Lower lobe of right lung (tissue), 2 donors: ENCODE results near the gene ZNF652. TPM values are rescaled to one million over a fixed set of nuclear protein-coding genes. Genes with fewer than 3 reads are reported as not detected.

Experiments
- ATAC-seq, 2 donors: fragments of 200-7000 bp; cut with Tn5 transposase; one replicate each; pipeline ENCODE4 v1.9.1; 2020 to 2022; ENCODE audit warnings: mild to moderate bottlenecking in 2 of 2, moderate library complexity in 2 of 2
- DNase-seq: peaks from one replicate; pipeline ENCODE4 v3.0.0-alpha.2; 2020
- H3K27ac ChIP-seq: fragments of 200-600 bp; one replicate; pipeline ENCODE4 v1.8.0; 2022
- H3K27me3 ChIP-seq: fragments of 200-600 bp; one replicate; pipeline ENCODE4 v1.8.0; 2022; ENCODE audit warnings: low read depth
- H3K36me3 ChIP-seq: fragments of 200-600 bp; one replicate; pipeline ENCODE4 v1.8.0; 2022; ENCODE audit warnings: mild to moderate bottlenecking
- H3K4me1 ChIP-seq: fragments of 200-600 bp; one replicate; pipeline ENCODE4 v1.8.0; 2022
- H3K4me3 ChIP-seq: fragments of 200-600 bp; one replicate; pipeline ENCODE4 v1.8.0; 2022; ENCODE audit warnings: mild to moderate bottlenecking
- H3K9me3 ChIP-seq: fragments of 200-600 bp; one replicate; pipeline ENCODE4 v1.8.0; 2022
- CTCF ChIP-seq: fragments of 200-600 bp; IDR thresholded peaks from one replicate; pipeline ENCODE4 v1.8.0; 2022; ENCODE audit warnings: antibody characterized with exemption, mild to moderate bottlenecking
- intact Hi-C: fragments of 100-400 bp; cut with DNase I; formaldehyde crosslinking; loops from one replicate; pipeline ENCODE4 v1.11.0; 2022
- total RNA-seq: library from RNA; stranded (reverse); fragmentation: NEBNext Ultra II Directional; extraction: Animal tissue kit (Norgen Biotek cat#: 25700); gene quantifications from one replicate; pipeline ENCODE4 v1.2.1, GENCODE V29; 2021
- donor health status: DM: no; HTN: yes; CAD: no; lungs with severe emphysema.

Gene ZNF652
- total RNA-seq, 1 donor from 2014 or later, result 49.0 TPM

GRCh38 chr17:49344914-49345313 is 17.1 kb downstream of the ZNF652 start:
- DNase-seq, result no peak
- Histone ChIP-seq H3K36me3 (no peaks in the 10 kb centered on the region), H3K27ac (no peak overlapping the region), H3K4me3 (no peak overlapping the region), H3K9me3 (no peaks in the 10 kb centered on the region), H3K4me1 (peaks cover 24% of the 10 kb centered on the region), H3K27me3 (no peaks in the 10 kb centered on the region)
- intact Hi-C loops, result no loop called here
- TF ChIP-seq CTCF, result no peak
- ATAC-seq, result no peak

GRCh38 chr17:49343273-49343672 is 18.8 kb downstream of the ZNF652 start:
- peak in 1 of 2 donors; percentile 56 for ATAC-seq
- no peak for DNase-seq
- H3K27me3 ChIP-seq, result no peaks in the 10 kb centered on the region
- H3K4me1 ChIP-seq, result peaks cover 33% of the 10 kb centered on the region
- H3K9me3 ChIP-seq, result no peaks in the 10 kb centered on the region
- H3K4me3 ChIP-seq, result no peak overlapping the region
- H3K27ac ChIP-seq, result no peak overlapping the region
- no peaks in the 10 kb centered on the region for H3K36me3 ChIP-seq
- intact Hi-C loops, result no loop called here
- TF ChIP-seq CTCF, result no peak

- ATAC-seq, result peak in 1 of 2 donors; percentile 22
- Histone ChIP-seq H3K4me3 (peak overlapping the region; percentile 14), H3K9me3 (no peaks in the 10 kb centered on the region), H3K27me3 (no peaks in the 10 kb centered on the region), H3K4me1 (peaks cover 37% of the 10 kb centered on the region), H3K36me3 (no peaks in the 10 kb centered on the region), H3K27ac (no peak overlapping the region)
- TF ChIP-seq CTCF, result no peak
- DNase-seq, result no peak
- intact Hi-C loops, result no loop called here
Observed at GRCh38 chr17:49342575-49342936, 19.5 kb downstream of the ZNF652 start.

GRCh38 chr17:49341356-49341755 is 20.7 kb downstream of the ZNF652 start:
- peaks cover 37% of the 10 kb centered on the region for H3K4me1 ChIP-seq
- H3K27ac ChIP-seq, result no peak overlapping the region
- H3K4me3 ChIP-seq, result no peak overlapping the region
- intact Hi-C loops, result no loop called here
- no peak for DNase-seq
- no peak for TF ChIP-seq CTCF
- no peak for ATAC-seq
- H3K36me3 ChIP-seq, result no peaks in the 10 kb centered on the region
- no peaks in the 10 kb centered on the region for H3K27me3 ChIP-seq
- H3K9me3 ChIP-seq, result no peaks in the 10 kb centered on the region

- H3K4me3 ChIP-seq, result no peak overlapping the region
- no peaks in the 10 kb centered on the region for H3K9me3 ChIP-seq
- TF ChIP-seq CTCF, result no peak
- intact Hi-C loops, result no loop called here
- H3K4me1 ChIP-seq, result peaks cover 41% of the 10 kb centered on the region
- ATAC-seq, result no peak
- H3K27me3 ChIP-seq, result no peaks in the 10 kb centered on the region
- DNase-seq, result no peak
- H3K36me3 ChIP-seq, result peaks cover under 1% of the 10 kb centered on the region
- H3K27ac ChIP-seq, result no peak overlapping the region
Observed at GRCh38 chr17:49339354-49339753, 22.7 kb downstream of the ZNF652 start.

GRCh38 chr17:49338883-49339282 is 23.2 kb downstream of the ZNF652 start:
- H3K4me3 ChIP-seq, result no peak overlapping the region
- no peak for TF ChIP-seq CTCF
- peaks cover 4% of the 10 kb centered on the region for H3K36me3 ChIP-seq
- peaks cover 46% of the 10 kb centered on the region for H3K4me1 ChIP-seq
- no peaks in the 10 kb centered on the region for H3K27me3 ChIP-seq
- no peaks in the 10 kb centered on the region for H3K9me3 ChIP-seq
- no peak overlapping the region for H3K27ac ChIP-seq
- ATAC-seq, result no peak
- intact Hi-C loops, result no loop called here
- no peak for DNase-seq
